K562 (cell line): ENCODE data around the gene NOC4L. TPM values are rescaled to one million over a fixed set of nuclear protein-coding genes. Genes with fewer than 3 reads are reported as not detected.

Experiments used
- E2F3 ChIP-seq: fragments of 250-450 bp; sonication (Bioruptor Pico); IDR thresholded peaks from 2 replicates; pipeline ENCODE4 v1.4.0; 2020; ENCODE audit warnings: mild to moderate bottlenecking
- E2F6 ChIP-seq, 2 experiments: IDR thresholded peaks; 2 replicates each; pipeline ENCODE4 v1.6.1; 2011; ENCODE audit warnings: borderline replicate concordance in 1 of 2, control low read depth in 1 of 2, low read depth in 1 of 2, low read length in 1 of 2, mild to moderate bottlenecking in 1 of 2, mixed read lengths in 1 of 2, moderate library complexity in 1 of 2; ENCODE audit not compliant: insufficient read depth in 1 of 2, insufficient read length in 1 of 2, poor library complexity in 1 of 2, severe bottlenecking in 1 of 2; ENCODE audit errors: extremely low read depth in 1 of 2
- MAFG ChIP-seq: fragments of 450-650 bp; conservative IDR thresholded peaks from 2 replicates; pipeline ENCODE4 v1.6.1; 2016; ENCODE audit warnings: missing genetic modification characterization, missing compliant biosample characterization
- MTA3 ChIP-seq: fragments of 450-650 bp; formaldehyde crosslinking; IDR thresholded peaks from 2 replicates; pipeline ENCODE4 v1.6.1; 2017; ENCODE audit warnings: mild to moderate bottlenecking, borderline replicate concordance
- NFE2 ChIP-seq: IDR thresholded peaks from 2 replicates; pipeline ENCODE4 v1.6.1; 2014; ENCODE audit warnings: antibody characterized with exemption, low read depth
- PCBP1 ChIP-seq: fragments of 200-400 bp; formaldehyde crosslinking; IDR thresholded peaks from 2 replicates; pipeline ENCODE4 v1.6.1; 2018; ENCODE audit warnings: mild to moderate bottlenecking, low read depth, low read length; ENCODE audit not compliant: poor library complexity, severe bottlenecking
- PHF20 ChIP-seq: fragments of 450-650 bp; IDR thresholded peaks from 2 replicates; pipeline ENCODE4 v1.6.1; 2018; ENCODE audit not compliant: partially characterized antibody
- PTBP1 ChIP-seq: fragments of 200-400 bp; formaldehyde crosslinking; IDR thresholded peaks from 2 replicates; pipeline ENCODE4 v1.6.1; 2017; ENCODE audit warnings: low read depth, low read length
- RBBP5 ChIP-seq: fragments of 200-600 bp; sonication (generic); IDR thresholded peaks from 2 replicates; pipeline ENCODE4 v1.6.1; 2012; ENCODE audit warnings: borderline replicate concordance, mild to moderate bottlenecking, low read length, control low read depth, inconsistent platforms; ENCODE audit not compliant: insufficient read depth, poor library complexity, severe bottlenecking
- RUNX1 ChIP-seq: sonication (generic); IDR thresholded peaks from 2 replicates; pipeline ENCODE4 v1.6.1; 2016; ENCODE audit warnings: antibody characterized with exemption, low read depth
- STAT5A ChIP-seq: IDR thresholded peaks from 2 replicates; pipeline ENCODE4 v1.6.1; 2012; ENCODE audit warnings: low read length, inconsistent platforms, borderline replicate concordance
- TAF15 ChIP-seq: fragments of 200-400 bp; formaldehyde crosslinking; IDR thresholded peaks from 2 replicates; pipeline ENCODE4 v1.6.1; 2017; ENCODE audit warnings: mild to moderate bottlenecking, low read depth, low read length, moderate library complexity
- TAF7 ChIP-seq: fragments of 450-650 bp; IDR thresholded peaks from 2 replicates; pipeline ENCODE4 v1.6.1; 2016; ENCODE audit warnings: missing genetic modification characterization, missing compliant biosample characterization
- TRIM28 ChIP-seq: fragments of 450-650 bp; IDR thresholded peaks from 2 replicates; pipeline ENCODE4 v1.6.1; 2017
- USF1 ChIP-seq: sonication (generic); formaldehyde crosslinking; IDR thresholded peaks from 2 replicates; pipeline ENCODE4 v1.9.0; 2022; ENCODE audit warnings: mild to moderate bottlenecking, missing genetic modification reagents
- XRCC3 ChIP-seq: fragments of 450-650 bp; IDR thresholded peaks from 2 replicates; pipeline ENCODE4 v1.6.1; 2017; ENCODE audit warnings: mild to moderate bottlenecking, moderate library complexity
- ZNF316 ChIP-seq: fragments of 450-650 bp; IDR thresholded peaks from 2 replicates; pipeline ENCODE4 v1.6.1; 2016
- ZNF586 ChIP-seq: fragments of 450-650 bp; formaldehyde crosslinking; conservative IDR thresholded peaks from 2 replicates; pipeline ENCODE4 v1.4.0; 2020; ENCODE audit warnings: mild to moderate bottlenecking, moderate library complexity
- ZNF668 ChIP-seq: fragments of 250-450 bp; sonication (Bioruptor Pico); IDR thresholded peaks from 2 replicates; pipeline ENCODE4 v1.8.0; 2022; ENCODE audit warnings: mild to moderate bottlenecking, inconsistent platforms
- ZNF695 ChIP-seq: fragments of 450-650 bp; formaldehyde crosslinking; IDR thresholded peaks from 2 replicates; pipeline ENCODE4 v1.4.0; 2020; ENCODE audit warnings: mild to moderate bottlenecking, moderate library complexity
- polyA plus RNA-seq, 8 experiments: library from polyadenylated mRNA; depleted of rRNA in 4 of 8; stranded (reverse) in 5 of 8; unstranded in 3 of 8; fragments of >200 nt; fragmentation: Nextera tagmentation in 2 of 8; fragmentation: Illumina TruSeq in 1 of 8; extraction: Ambion mirVana in 2 of 8; extraction: Trizol in 1 of 8; gene quantifications; 2 replicates each; pipeline versions ENCODE4 v1.2.1 to v1.2.3, GENCODE V29; 2011 to 2014; ENCODE audit warnings: inconsistent platforms in 1 of 8, missing spikeins in 1 of 8
- total RNA-seq, 7 experiments: library from RNA; depleted of rRNA in 6 of 7; stranded (reverse); fragments of >200 nt in 6 of 7; fragmentation: Illumina TruSeq in 2 of 7; extraction: Trizol in 2 of 7; gene quantifications; 2 replicates each; pipeline versions ENCODE4 v1.2.1 to v1.2.3, GENCODE V29; 2011 to 2021; ENCODE audit warnings: low replicate concordance in 1 of 7
- TF ChIP-seq, protein P1 (sequence below): sonication (generic); formaldehyde crosslinking; IDR thresholded peaks from 2 replicates; pipeline ENCODE4 v1.8.1; 2023; ENCODE audit warnings: missing genetic modification reagents, mild to moderate bottlenecking, borderline replicate concordance
- TF ChIP-seq, protein P2 (sequence below): sonication (generic); formaldehyde crosslinking; IDR thresholded peaks from 2 replicates; pipeline ENCODE4 v1.5.0; 2020; ENCODE audit warnings: missing genetic modification reagents

NOC4L gene
- total and polyA plus RNA-seq, 9 of the 15 experiments (the other 6 are each of a cell fraction or from before 2014, with no cell fraction given), result 1.3 to 77.0 (median 20.0) TPM

GRCh38 chr12:132167611-132168310, 23.5 kb downstream of the NOC4L start (continued):
- TF ChIP-seq, protein P1, sequence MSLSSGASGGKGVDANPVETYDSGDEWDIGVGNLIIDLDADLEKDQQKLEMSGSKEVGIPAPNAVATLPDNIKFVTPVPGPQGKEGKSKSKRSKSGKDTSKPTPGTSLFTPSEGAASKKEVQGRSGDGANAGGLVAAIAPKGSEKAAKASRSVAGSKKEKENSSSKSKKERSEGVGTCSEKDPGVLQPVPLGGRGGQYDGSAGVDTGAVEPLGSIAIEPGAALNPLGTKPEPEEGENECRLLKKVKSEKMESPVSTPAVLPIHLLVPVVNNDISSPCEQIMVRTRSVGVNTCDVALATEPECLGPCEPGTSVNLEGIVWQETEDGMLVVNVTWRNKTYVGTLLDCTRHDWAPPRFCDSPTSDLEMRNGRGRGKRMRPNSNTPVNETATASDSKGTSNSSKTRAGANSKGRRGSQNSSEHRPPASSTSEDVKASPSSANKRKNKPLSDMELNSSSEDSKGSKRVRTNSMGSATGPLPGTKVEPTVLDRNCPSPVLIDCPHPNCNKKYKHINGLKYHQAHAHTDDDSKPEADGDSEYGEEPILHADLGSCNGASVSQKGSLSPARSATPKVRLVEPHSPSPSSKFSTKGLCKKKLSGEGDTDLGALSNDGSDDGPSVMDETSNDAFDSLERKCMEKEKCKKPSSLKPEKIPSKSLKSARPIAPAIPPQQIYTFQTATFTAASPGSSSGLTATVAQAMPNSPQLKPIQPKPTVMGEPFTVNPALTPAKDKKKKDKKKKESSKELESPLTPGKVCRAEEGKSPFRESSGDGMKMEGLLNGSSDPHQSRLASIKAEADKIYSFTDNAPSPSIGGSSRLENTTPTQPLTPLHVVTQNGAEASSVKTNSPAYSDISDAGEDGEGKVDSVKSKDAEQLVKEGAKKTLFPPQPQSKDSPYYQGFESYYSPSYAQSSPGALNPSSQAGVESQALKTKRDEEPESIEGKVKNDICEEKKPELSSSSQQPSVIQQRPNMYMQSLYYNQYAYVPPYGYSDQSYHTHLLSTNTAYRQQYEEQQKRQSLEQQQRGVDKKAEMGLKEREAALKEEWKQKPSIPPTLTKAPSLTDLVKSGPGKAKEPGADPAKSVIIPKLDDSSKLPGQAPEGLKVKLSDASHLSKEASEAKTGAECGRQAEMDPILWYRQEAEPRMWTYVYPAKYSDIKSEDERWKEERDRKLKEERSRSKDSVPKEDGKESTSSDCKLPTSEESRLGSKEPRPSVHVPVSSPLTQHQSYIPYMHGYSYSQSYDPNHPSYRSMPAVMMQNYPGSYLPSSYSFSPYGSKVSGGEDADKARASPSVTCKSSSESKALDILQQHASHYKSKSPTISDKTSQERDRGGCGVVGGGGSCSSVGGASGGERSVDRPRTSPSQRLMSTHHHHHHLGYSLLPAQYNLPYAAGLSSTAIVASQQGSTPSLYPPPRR (CRISPR knock-in tag), result no peak
- TF ChIP-seq PTBP1 (no peak), E2F3 (no peak), E2F6 (IDR thresholded peaks at IDR 0.05; ENCODE audit: borderline replicate concordance in 1 of 2, extremely low read depth in 1 of 2, insufficient read depth in 1 of 2, insufficient read length in 1 of 2, low read depth in 1 of 2, low read length in 1 of 2, poor library complexity in 1 of 2, severe bottlenecking in 1 of 2) (peak in 1 of 2 experiments; percentile 80), ZNF586 (CRISPR knock-in tag) (no peak), ZNF668 (CRISPR knock-in tag) (no peak), MAFG (peak; percentile 46; the same call in 1 of the 2 replicates), TAF7 (tag) (no peak), PCBP1 (no peak), MTA3 (no peak), NFE2 (peak; percentile 81), RUNX1 (no peak), XRCC3 (no peak), STAT5A (no peak), ZNF316 (peak; percentile 41; the same call in 1 of the 2 replicates), ZNF695 (CRISPR knock-in tag) (no peak), TAF15 (no peak), TRIM28 (no peak), RBBP5 (no peak), USF1 (CRISPR knock-in tag) (peak; percentile 77), PHF20 (no peak)
- TF ChIP-seq, protein P2, sequence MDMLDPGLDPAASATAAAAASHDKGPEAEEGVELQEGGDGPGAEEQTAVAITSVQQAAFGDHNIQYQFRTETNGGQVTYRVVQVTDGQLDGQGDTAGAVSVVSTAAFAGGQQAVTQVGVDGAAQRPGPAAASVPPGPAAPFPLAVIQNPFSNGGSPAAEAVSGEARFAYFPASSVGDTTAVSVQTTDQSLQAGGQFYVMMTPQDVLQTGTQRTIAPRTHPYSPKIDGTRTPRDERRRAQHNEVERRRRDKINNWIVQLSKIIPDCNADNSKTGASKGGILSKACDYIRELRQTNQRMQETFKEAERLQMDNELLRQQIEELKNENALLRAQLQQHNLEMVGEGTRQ, result peak; percentile 54
